Heart right ventricle (tissue), 16 donors: Measurements from ENCODE around the gene KDM6A. TPM values are rescaled to one million over a fixed set of nuclear protein-coding genes. Genes with fewer than 3 reads are reported as not detected.
A peak's percentile ranks its signal among the peaks of the same experiment; 100 is the strongest.

Source experiments
- ATAC-seq, 8 donors: fragments of 200-7000 bp; cut with Tn5 transposase; one replicate each; pipeline ENCODE4 v1.9.1; 2020; ENCODE audit warnings: mild to moderate bottlenecking in 8 of 8, moderate library complexity in 8 of 8, moderate number of reproducible peaks in 1 of 8
- DNase-seq, 2 donors: peaks; one replicate each; pipeline ENCODE4 v3.0.0-alpha.2; 2020
- H3K27ac ChIP-seq, 10 donors: fragments of 200-600 bp; sonication (generic) in 2 of 10; one replicate each; pipeline versions ENCODE4 v1.5.0 to v1.8.0; 2020 to 2022; ENCODE audit warnings: mild to moderate bottlenecking in 3 of 10
- H3K27me3 ChIP-seq, 7 donors: fragments of 200-600 bp; one replicate each; pipeline ENCODE4 v1.8.0; 2021 to 2022; ENCODE audit warnings: mild to moderate bottlenecking in 2 of 7
- H3K36me3 ChIP-seq, 9 donors: fragments of 200-600 bp; sonication (generic) in 1 of 9; one replicate each; pipeline versions ENCODE4 v1.5.0 to v1.8.0; 2020 to 2022; ENCODE audit warnings: mild to moderate bottlenecking in 2 of 9
- H3K4me1 ChIP-seq, 9 donors: fragments of 200-600 bp; sonication (generic) in 1 of 9; one replicate each; pipeline versions ENCODE4 v1.5.0 to v1.8.0; 2020 to 2022; ENCODE audit warnings: mild to moderate bottlenecking in 4 of 9
- H3K4me3 ChIP-seq, 10 donors: fragments of 200-600 bp; sonication (generic) in 2 of 10; one replicate each; pipeline versions ENCODE4 v1.5.0 to v1.8.0; 2020 to 2022; ENCODE audit warnings: mild to moderate bottlenecking in 7 of 10, moderate library complexity in 2 of 10
- H3K9me3 ChIP-seq, 11 donors: fragments of 200-600 bp in 10 of 11; sonication (generic) in 2 of 11; one replicate each; pipeline versions ENCODE4 v1.5.0 to v1.8.0; 2013 to 2022; ENCODE audit warnings: mild to moderate bottlenecking in 2 of 11, control low read depth in 1 of 11, moderate library complexity in 1 of 11
- CTCF ChIP-seq, 9 donors: fragments of 200-600 bp; sonication (generic) in 2 of 9; IDR thresholded peaks; one replicate each; pipeline versions ENCODE4 v1.5.0 to v1.8.0; 2021 to 2022; ENCODE audit warnings: antibody characterized with exemption in 9 of 9, mild to moderate bottlenecking in 5 of 9, moderate library complexity in 1 of 9
- WGBS, 2 donors: extraction: QIAGEN DNeasy Blood & Tissue Kit; methylation state at CpG; one replicate each; pipeline ENCODE4 v1.1.7; 2013; ENCODE audit warnings: inconsistent platforms in 1 of 2; 5-methylcytosine and 5-hydroxymethylcytosine counted together
- intact Hi-C, 10 donors: fragments of 100-400 bp; cut with DNase I; formaldehyde crosslinking; loops; one replicate each; pipeline versions ENCODE4 v1.11.1 to v1.14.2; 2022
- polyA plus RNA-seq, 2 donors: library from polyadenylated mRNA; stranded (reverse); fragments of 200-250 nt; gene quantifications; one replicate each; pipeline ENCODE4 v1.2.3, GENCODE V29; 2013
- total RNA-seq, 10 donors: library from RNA; stranded (reverse); fragmentation: NEBNext Ultra II Directional in 3 of 10; extraction: Animal tissue kit (Norgen Biotek cat#: 25700) in 3 of 10; gene quantifications; one replicate each; pipeline versions ENCODE4 v1.2.1 to v1.2.4, GENCODE V29; 2021 to 2023
- donor health status: Arrhythmogenic right ventricular cardiomyopathy.
- donor health status: ischemic (EF 13 %, LVEDD 7.1; RV severe dilation, severe dysfunction).
- donor health status: healthy with polysubstance abuse.
- donor health status: DM: no; HTN: yes; CAD: no.
- donor health status: DM: no; HTN: no; CAD: no.
- donor health status: ischemic (EF 25% LVEDD 6.9; RV normal size, moderate dysfunction).
- donor health status: ischemic (EF 25% LVEDD 5.7; RV mildly dilated, moderate dysfunction).
- donor health status: healthy.
- donor health status: DM: yes; HTN: yes; CAD: no.
- donor health status: Ischemic cardiomyopathy.
- donor health status: ischemic (EF 35%, LVEDD 5.7; RV mildly dilated, moderate dysfunction).
- donor health status: nonischemic (EF 11% LVEDD 7.7; RV severe dilation, severe dysfunction).
- donor health status: DM: yes; HTN: yes; CAD: no.
- donor health status: PGD.
- donor health status: ischemic (EF 29% LVEDD 5.4; RV normal size, mild dysfunction).
- donor health status: nonischemic (EF 23%, LVEDD 6.1; RV moderate dilation, normal function).

KDM6A gene
- total and polyA plus RNA-seq, 12 donors, result 3.8 to 21.2 (median 11.8) TPM

DNA sequence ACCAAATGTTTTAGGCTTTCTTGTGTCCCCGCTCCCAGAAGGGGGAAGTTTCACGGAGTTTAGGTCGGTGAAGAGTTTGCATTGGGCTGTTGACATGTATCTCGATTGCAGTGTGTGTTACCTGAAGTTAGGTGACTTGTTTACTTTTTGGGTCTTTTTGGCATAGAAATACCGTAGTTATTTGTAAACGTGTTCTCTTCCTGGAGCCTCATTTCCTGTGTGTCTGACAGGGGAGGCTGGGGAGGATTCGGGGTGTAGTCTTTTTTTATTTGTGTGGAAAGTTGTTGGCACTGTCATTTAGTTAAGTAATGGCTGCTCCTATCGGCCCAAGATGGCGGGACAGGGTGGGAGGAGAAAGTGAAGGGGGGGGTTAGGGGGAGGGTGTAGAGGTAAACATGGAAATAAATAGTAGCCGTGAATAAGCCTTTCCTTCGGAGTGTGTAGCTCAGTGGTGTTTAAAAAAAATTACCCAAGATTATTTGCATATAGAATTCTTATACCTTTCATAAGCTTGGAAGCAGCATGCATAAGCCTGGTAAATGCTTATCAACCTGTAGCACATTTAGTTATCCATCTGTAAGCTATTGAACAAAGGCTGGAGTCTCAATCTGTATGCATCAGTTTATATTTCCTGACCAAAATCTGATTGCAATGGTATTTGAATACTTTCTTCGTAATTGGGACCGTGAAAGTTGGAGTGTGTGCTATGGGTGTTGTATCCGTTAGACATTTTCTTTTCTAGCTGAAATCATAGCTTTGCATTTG, 1.6 kb downstream of the KDM6A start:
- H3K27me3 ChIP-seq, result no peaks in the 10 kb centered on the region
- peak overlapping the region; percentile 79 to 96 (median 89) for H3K4me3 ChIP-seq
- peaks cover 0 to 68% (median 30%) of the 10 kb centered on the region in 9 donors for H3K4me1 ChIP-seq
- H3K9me3 ChIP-seq, result no peaks in the 10 kb centered on the region
- no peaks in the 10 kb centered on the region for H3K36me3 ChIP-seq
- no peak for TF ChIP-seq CTCF (IDR thresholded peaks at IDR 0.05)
- ATAC-seq (peak in 2 of 8 donors; percentile 21 to 24), DNase-seq (peak in 1 of 2 donors; percentile 15)
- WGBS, 2 donors, result 0 to 1% methylated on average over 14 of the region's 14 CpGs
- intact Hi-C loops, result loop anchor here in 8 of 10 donors (2.0 to 10.0 kb wide), 8 partner anchors 80 to 332 kb away; partner anchors contain the start of genes DIPK2B (in 1 of the 8) and FUNDC1 (in 1 of the 8)
- H3K27ac ChIP-seq, result peak overlapping the region; percentile 90 to 100 (median 97)

DNA sequence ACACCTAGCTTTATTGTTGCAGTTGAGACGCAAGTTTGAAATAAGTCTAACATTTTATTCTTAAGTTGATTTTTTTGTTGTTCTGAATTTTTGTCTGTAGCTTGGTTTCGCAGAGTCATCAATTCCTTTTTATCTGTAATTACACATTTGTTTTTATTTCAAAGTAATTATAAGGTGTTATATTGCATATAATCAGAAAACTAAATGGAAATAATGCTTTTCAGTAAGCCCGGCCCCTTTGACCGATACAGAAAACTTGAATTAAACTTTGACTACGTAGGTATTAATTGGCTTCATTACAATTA, 2.1 kb downstream of the KDM6A start:
- 5 to 8% methylated on average over 5 of the region's 5 CpGs for WGBS, 2 donors
- no peak for TF ChIP-seq CTCF (IDR thresholded peaks at IDR 0.05)
- no peak for ATAC-seq
- no peak for DNase-seq
- H3K4me1 ChIP-seq, result peaks cover 0 to 69% (median 30%) of the 10 kb centered on the region in 9 donors
- H3K9me3 ChIP-seq, result no peaks in the 10 kb centered on the region
- intact Hi-C loops, result loop anchor here in 5 of 10 donors (2.0 to 10.0 kb wide), 5 partner anchors 80 to 220 kb away; no protein-coding TSS in a partner anchor
- no peaks in the 10 kb centered on the region for H3K36me3 ChIP-seq
- H3K27me3 ChIP-seq, result no peaks in the 10 kb centered on the region
- H3K27ac ChIP-seq, result peak overlapping the region in 8 of 10 donors; percentile 97 to 100 (median 97)
- H3K4me3 ChIP-seq, result peak overlapping the region; percentile 79 to 96 (median 89)

DNA sequence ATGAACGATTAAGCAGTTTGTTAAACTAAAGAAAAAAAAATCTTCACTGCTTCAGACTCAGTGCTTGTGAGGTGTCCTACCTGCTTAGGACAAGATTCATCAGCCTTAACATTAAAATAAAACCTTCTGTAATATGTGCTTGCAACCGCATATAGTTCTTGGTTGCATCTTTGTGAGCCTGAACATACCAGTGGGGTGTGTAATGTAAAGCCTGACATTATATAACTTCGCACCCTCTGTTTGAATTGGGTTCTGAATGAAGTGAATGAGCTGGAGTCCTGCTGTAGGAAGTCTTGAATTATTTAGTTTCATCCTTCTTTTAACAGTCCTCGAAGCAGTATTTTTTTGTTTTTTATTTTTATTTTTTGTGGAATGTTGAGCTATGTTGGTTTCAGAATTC, 3.1 kb downstream of the KDM6A start:
- TF ChIP-seq CTCF (IDR thresholded peaks at IDR 0.05), result no peak
- Histone ChIP-seq H3K27ac (peak overlapping the region in 4 of 10 donors; percentile 28 to 100 (median 97)), H3K9me3 (no peaks in the 10 kb centered on the region), H3K36me3 (no peaks in the 10 kb centered on the region), H3K27me3 (no peaks in the 10 kb centered on the region), H3K4me3 (peak overlapping the region in 9 of 10 donors; percentile 79 to 96 (median 89)), H3K4me1 (peaks cover 0 to 68% (median 27%) of the 10 kb centered on the region in 9 donors)
- WGBS, 2 donors, result 14 to 21% methylated on average over 4 of the region's 4 CpGs
- intact Hi-C loops, result loop anchor here in 4 of 10 donors (5.0 to 10.0 kb wide), 4 partner anchors 79 to 219 kb away; no protein-coding TSS in a partner anchor
- ATAC-seq, result no peak
- DNase-seq, result no peak

GRCh38 chrX:44876767-44877166, 3.8 kb downstream of the KDM6A start:
- Histone ChIP-seq H3K4me3 (peak overlapping the region in 1 of 10 donors; percentile 89), H3K36me3 (no peaks in the 10 kb centered on the region), H3K9me3 (no peaks in the 10 kb centered on the region), H3K27me3 (no peaks in the 10 kb centered on the region), H3K4me1 (peaks cover 0 to 66% (median 25%) of the 10 kb centered on the region in 9 donors), H3K27ac (no peak overlapping the region)
- DNase-seq (no peak), ATAC-seq (no peak)
- WGBS, 2 donors, result 85 to 86% methylated on average over 19 of the region's 19 CpGs
- intact Hi-C loops, result loop anchor here in 4 of 10 donors (5.0 to 10.0 kb wide), 4 partner anchors 78 to 218 kb away; no protein-coding TSS in a partner anchor
- no peak for TF ChIP-seq CTCF (IDR thresholded peaks at IDR 0.05)
